H9 (cell line): ENCODE results near the gene SRRT. TPM values are rescaled to one million over a fixed set of nuclear protein-coding genes. Genes with fewer than 3 reads are reported as not detected.

ENCODE experiments used
- DNase-seq: peaks from one replicate; pipeline ENCODE4 v3.0.0-alpha.2; 2017
- H2AFZ ChIP-seq: one replicate; pipeline ENCODE4 v1.6.1; 2013; ENCODE audit warnings: mild to moderate bottlenecking, low read length, control low read depth, moderate library complexity
- H2AK5ac ChIP-seq: 2 replicates; pipeline ENCODE4 v1.6.1; 2013; ENCODE audit warnings: low read length, control low read depth, mixed read lengths; ENCODE audit not compliant: insufficient read length
- H2BK120ac ChIP-seq: one replicate; pipeline ENCODE4 v1.6.1; 2013; ENCODE audit warnings: low read depth, mild to moderate bottlenecking, low read length, control low read depth, inconsistent platforms; ENCODE audit not compliant: poor library complexity, severe bottlenecking
- H2BK12ac ChIP-seq: 2 replicates; pipeline ENCODE4 v1.6.1; 2013; ENCODE audit warnings: low read length, control low read depth, mixed read lengths, low read depth; ENCODE audit not compliant: insufficient read length
- H2BK15ac ChIP-seq: 2 replicates; pipeline ENCODE4 v1.6.1; 2013; ENCODE audit warnings: low read depth, low read length, control low read depth
- H2BK20ac ChIP-seq: one replicate; pipeline ENCODE4 v1.6.1; 2013; ENCODE audit warnings: low read depth, mild to moderate bottlenecking, low read length, control low read depth, inconsistent platforms; ENCODE audit not compliant: poor library complexity, severe bottlenecking
- H2BK5ac ChIP-seq: 2 replicates; pipeline ENCODE4 v1.6.1; 2013; ENCODE audit warnings: low read length, control low read depth, mixed read lengths; ENCODE audit not compliant: insufficient read length
- H3K14ac ChIP-seq: 2 replicates; pipeline ENCODE4 v1.6.1; 2013; ENCODE audit warnings: low read length, control low read depth; ENCODE audit not compliant: insufficient read depth
- H3K18ac ChIP-seq: 2 replicates; pipeline ENCODE4 v1.6.1; 2013; ENCODE audit warnings: low read depth, mild to moderate bottlenecking, mixed read lengths, low read length, control low read depth; ENCODE audit not compliant: insufficient read length
- H3K23ac ChIP-seq: 2 replicates; pipeline ENCODE4 v1.6.1; 2013; ENCODE audit warnings: low read length, control low read depth, mixed read lengths, low read depth; ENCODE audit not compliant: insufficient read length
- H3K23me2 ChIP-seq: 2 replicates; pipeline ENCODE4 v1.6.1; 2013; ENCODE audit warnings: low read depth, mild to moderate bottlenecking, mixed read lengths, low read length, control low read depth; ENCODE audit not compliant: insufficient read length, poor library complexity, severe bottlenecking
- H3K27ac ChIP-seq: 2 replicates; pipeline ENCODE4 v1.5.1; 2013; ENCODE audit warnings: low read length, control low read depth, mixed read lengths, low read depth; ENCODE audit not compliant: insufficient read length
- H3K27me3 ChIP-seq: 2 replicates; pipeline ENCODE4 v1.6.1; 2013; ENCODE audit warnings: low read length, control low read depth, inconsistent platforms; ENCODE audit not compliant: insufficient read depth
- H3K4ac ChIP-seq: 2 replicates; pipeline ENCODE4 v1.6.1; 2013; ENCODE audit warnings: low read depth, mild to moderate bottlenecking, control low read depth, inconsistent platforms, low read length, moderate library complexity
- H3K4me1 ChIP-seq: 2 replicates; pipeline ENCODE4 v1.6.1; 2013; ENCODE audit warnings: low read length, control low read depth, inconsistent platforms; ENCODE audit not compliant: insufficient read depth
- H3K4me2 ChIP-seq: 2 replicates; pipeline ENCODE4 v1.6.1; 2013; ENCODE audit warnings: low read length, control low read depth, mixed read lengths; ENCODE audit not compliant: insufficient read length, insufficient read depth
- H3K56ac ChIP-seq: 2 replicates; pipeline ENCODE4 v1.6.1; 2013; ENCODE audit warnings: low read depth, mild to moderate bottlenecking, mixed read lengths, low read length, control low read depth; ENCODE audit not compliant: insufficient read length
- H3K79me1 ChIP-seq: 2 replicates; pipeline ENCODE4 v1.6.1; 2013; ENCODE audit warnings: low read depth, mild to moderate bottlenecking, moderate library complexity, low read length, control low read depth, inconsistent platforms; ENCODE audit not compliant: insufficient read depth, poor library complexity, severe bottlenecking
- H3K79me2 ChIP-seq: 2 replicates; pipeline ENCODE4 v1.6.1; 2013; ENCODE audit warnings: low read length, control low read depth, inconsistent platforms; ENCODE audit not compliant: insufficient read depth
- H3K9ac ChIP-seq: 2 replicates; pipeline ENCODE4 v1.6.1; 2013; ENCODE audit warnings: low read length, control low read depth, mixed read lengths; ENCODE audit not compliant: insufficient read length; ENCODE audit errors: extremely low read depth
- H3K9me3 ChIP-seq: one replicate; pipeline ENCODE4 v1.6.1; 2013; ENCODE audit warnings: low read depth, low read length, inconsistent platforms; ENCODE audit not compliant: control insufficient read depth
- H3T11ph ChIP-seq: one replicate; pipeline ENCODE4 v1.6.1; 2013; ENCODE audit warnings: mild to moderate bottlenecking, low read length, control low read depth, inconsistent platforms
- H4K20me1 ChIP-seq: one replicate; pipeline ENCODE4 v1.6.1; 2013; ENCODE audit not compliant: control insufficient read depth, insufficient read length, insufficient read depth
- H4K5ac ChIP-seq: 2 replicates; pipeline ENCODE4 v1.6.1; 2013; ENCODE audit warnings: low read depth, mild to moderate bottlenecking, mixed read lengths, low read length, control low read depth; ENCODE audit not compliant: insufficient read length
- H4K8ac ChIP-seq: replicated peaks from 2 replicates; pipeline ENCODE4 v1.6.1; 2013; ENCODE audit warnings: low read length, control low read depth, mixed read lengths, low read depth; ENCODE audit not compliant: insufficient read length
- H4K91ac ChIP-seq: 2 replicates; pipeline ENCODE4 v1.6.1; 2013; ENCODE audit warnings: low read depth, mild to moderate bottlenecking, moderate library complexity, mixed read lengths, low read length, control low read depth; ENCODE audit not compliant: insufficient read length
- H3K27ac Mint-ChIP-seq, 3 experiments: 2 replicates in 2 of 3; 3 replicates in 1 of 3; pipeline ENCODE4 v1.8.0; 2020 to 2021; ENCODE audit warnings: mixed read lengths in 3 of 3, mild to moderate bottlenecking in 1 of 3, moderate library complexity in 1 of 3
- H3K27me3 Mint-ChIP-seq: 2 replicates; pipeline ENCODE4 v1.8.0; 2021; ENCODE audit warnings: low read depth, mild to moderate bottlenecking, moderate library complexity, mixed read lengths
- H3K36me3 Mint-ChIP-seq, 3 experiments: 2 replicates in 2 of 3; 3 replicates in 1 of 3; pipeline ENCODE4 v1.8.0; 2020 to 2021; ENCODE audit warnings: low read depth in 3 of 3, mixed read lengths in 3 of 3; ENCODE audit not compliant: insufficient read depth in 1 of 3
- H3K4me1 Mint-ChIP-seq, 2 experiments: 2 replicates each; pipeline ENCODE4 v1.8.0; 2020; ENCODE audit warnings: mixed read lengths in 2 of 2
- H3K4me3 Mint-ChIP-seq, 2 experiments: 2 replicates in 1 of 2; 3 replicates in 1 of 2; pipeline ENCODE4 v1.8.0; 2020 to 2021; ENCODE audit warnings: mild to moderate bottlenecking in 2 of 2, mixed read lengths in 2 of 2, moderate library complexity in 1 of 2
- H3K9me3 Mint-ChIP-seq, 2 experiments: 2 replicates in 1 of 2; 3 replicates in 1 of 2; pipeline ENCODE4 v1.8.0; 2020; ENCODE audit warnings: mild to moderate bottlenecking in 2 of 2, mixed read lengths in 2 of 2, moderate library complexity in 1 of 2
- WGBS: extraction: QIAGEN DNeasy Blood & Tissue Kit; methylation state at CpG from one replicate; pipeline ENCODE4 v1.1.7; 2013; ENCODE audit warnings: missing lambda C conversion rate, low lambda C conversion rate, mixed read lengths; ENCODE audit not compliant: insufficient read length; ENCODE audit errors: extremely low coverage; 5-methylcytosine and 5-hydroxymethylcytosine counted together
- total RNA-seq: library from RNA; stranded (reverse); gene quantifications from 2 replicates; pipeline ENCODE4 v1.2.1, GENCODE V29; 2021
- TF ChIP-seq, protein P1 (sequence below): fragments of 200-600 bp; sonication (generic); conservative IDR thresholded peaks from 3 replicates; pipeline ENCODE4 v1.8.0; 2021; ENCODE audit warnings: antibody characterized with exemption, mild to moderate bottlenecking

Gene SRRT
- total RNA-seq, 1 experiment from 2014 or later = 373 TPM

DNA sequence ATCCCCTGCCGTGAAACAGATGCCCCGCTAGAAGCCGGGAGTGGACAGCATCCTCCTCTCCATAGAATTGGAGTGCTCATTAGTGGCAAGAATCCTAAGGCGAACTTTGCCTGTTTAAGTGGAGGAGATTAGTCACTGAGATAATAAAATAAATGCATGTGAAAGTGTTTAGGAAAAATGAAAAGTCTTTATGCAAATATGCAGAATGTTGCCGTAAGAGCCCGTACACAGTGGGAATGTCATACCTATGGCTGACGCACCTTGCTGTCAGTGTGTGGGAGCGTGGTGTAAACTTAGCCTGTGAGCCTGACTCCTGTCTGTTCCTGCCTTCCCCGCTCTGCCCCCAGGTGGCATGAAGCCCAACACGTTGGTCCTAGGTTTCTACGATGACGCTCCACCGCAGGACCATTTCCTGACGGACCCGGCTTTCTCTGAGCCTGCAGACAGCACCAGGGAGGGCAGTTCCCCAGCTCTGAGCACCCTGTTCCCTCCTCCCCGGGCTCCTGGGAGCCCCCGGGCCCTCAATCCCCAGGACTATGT lies 9.5 kb upstream of the SRRT start:
- no CpG with 5 or more reads among the region's 17 CpGs for WGBS
- no peak overlapping the region for H3K4me2 ChIP-seq
- H3K79me2 ChIP-seq = peaks cover 3% of the 10 kb centered on the region; the same call in 1 of the 2 replicates
- peak; percentile 66 for DNase-seq
- H4K8ac ChIP-seq = no peak overlapping the region
- H2AFZ ChIP-seq = no peak overlapping the region
- H2BK5ac ChIP-seq = no peak overlapping the region
- H2AK5ac ChIP-seq = no peak overlapping the region
- peaks cover 12 to 15% of the 10 kb centered on the region in 2 experiments for H3K4me1 Mint-ChIP-seq
- H2BK12ac ChIP-seq = no peak overlapping the region
- H3K18ac ChIP-seq = no peak overlapping the region
- TF ChIP-seq, protein P1, sequence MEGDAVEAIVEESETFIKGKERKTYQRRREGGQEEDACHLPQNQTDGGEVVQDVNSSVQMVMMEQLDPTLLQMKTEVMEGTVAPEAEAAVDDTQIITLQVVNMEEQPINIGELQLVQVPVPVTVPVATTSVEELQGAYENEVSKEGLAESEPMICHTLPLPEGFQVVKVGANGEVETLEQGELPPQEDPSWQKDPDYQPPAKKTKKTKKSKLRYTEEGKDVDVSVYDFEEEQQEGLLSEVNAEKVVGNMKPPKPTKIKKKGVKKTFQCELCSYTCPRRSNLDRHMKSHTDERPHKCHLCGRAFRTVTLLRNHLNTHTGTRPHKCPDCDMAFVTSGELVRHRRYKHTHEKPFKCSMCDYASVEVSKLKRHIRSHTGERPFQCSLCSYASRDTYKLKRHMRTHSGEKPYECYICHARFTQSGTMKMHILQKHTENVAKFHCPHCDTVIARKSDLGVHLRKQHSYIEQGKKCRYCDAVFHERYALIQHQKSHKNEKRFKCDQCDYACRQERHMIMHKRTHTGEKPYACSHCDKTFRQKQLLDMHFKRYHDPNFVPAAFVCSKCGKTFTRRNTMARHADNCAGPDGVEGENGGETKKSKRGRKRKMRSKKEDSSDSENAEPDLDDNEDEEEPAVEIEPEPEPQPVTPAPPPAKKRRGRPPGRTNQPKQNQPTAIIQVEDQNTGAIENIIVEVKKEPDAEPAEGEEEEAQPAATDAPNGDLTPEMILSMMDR = peak; percentile 30; the same call in 2 of the 3 replicates
- H3T11ph ChIP-seq = no peak overlapping the region
- no peak overlapping the region for H3K4ac ChIP-seq
- H3K9me3 ChIP-seq = no peaks in the 10 kb centered on the region
- no peak overlapping the region for H3K23ac ChIP-seq
- H3K4me1 ChIP-seq = no peaks in the 10 kb centered on the region; the same call in 1 of the 2 replicates
- H3K56ac ChIP-seq = no peak overlapping the region
- no peaks in the 10 kb centered on the region for H4K20me1 ChIP-seq
- H2BK20ac ChIP-seq = no peak overlapping the region
- no peaks in the 10 kb centered on the region; a peak in 1 of 5 replicates for H3K9me3 Mint-ChIP-seq
- no peak overlapping the region; a peak in 1 of 5 replicates for H3K4me3 Mint-ChIP-seq
- H3K23me2 ChIP-seq = peaks cover 10% of the 10 kb centered on the region
- no peak overlapping the region for H3K14ac ChIP-seq
- H4K91ac ChIP-seq = no peak overlapping the region
- H3K27me3 Mint-ChIP-seq = no peaks in the 10 kb centered on the region
- H3K9ac ChIP-seq = no peak overlapping the region
- H3K27ac ChIP-seq = no peak overlapping the region
- peak overlapping the region in 1 of 3 experiments; percentile 70; a peak in 3 of 7 replicates for H3K27ac Mint-ChIP-seq
- H2BK120ac ChIP-seq = no peak overlapping the region
- H3K36me3 Mint-ChIP-seq = peaks cover 22 to 51% (median 35%) of the 10 kb centered on the region in 3 experiments; a peak in 6 of 7 replicates
- no peak overlapping the region for H4K5ac ChIP-seq
- H3K27me3 ChIP-seq = no peaks in the 10 kb centered on the region
- no peak overlapping the region for H2BK15ac ChIP-seq
- H3K79me1 ChIP-seq = peaks cover 3% of the 10 kb centered on the region
